ENCODE data around the gene ZSWIM7. TPM values are rescaled to one million over a fixed set of nuclear protein-coding genes. Genes with fewer than 3 reads are reported as not detected.
A peak's percentile ranks its signal among the peaks of the same experiment; 100 is the strongest.

ZSWIM7 gene
- total RNA-seq, 2 donors from 2014 or later, result 15.1 to 16.5 TPM

DNA sequence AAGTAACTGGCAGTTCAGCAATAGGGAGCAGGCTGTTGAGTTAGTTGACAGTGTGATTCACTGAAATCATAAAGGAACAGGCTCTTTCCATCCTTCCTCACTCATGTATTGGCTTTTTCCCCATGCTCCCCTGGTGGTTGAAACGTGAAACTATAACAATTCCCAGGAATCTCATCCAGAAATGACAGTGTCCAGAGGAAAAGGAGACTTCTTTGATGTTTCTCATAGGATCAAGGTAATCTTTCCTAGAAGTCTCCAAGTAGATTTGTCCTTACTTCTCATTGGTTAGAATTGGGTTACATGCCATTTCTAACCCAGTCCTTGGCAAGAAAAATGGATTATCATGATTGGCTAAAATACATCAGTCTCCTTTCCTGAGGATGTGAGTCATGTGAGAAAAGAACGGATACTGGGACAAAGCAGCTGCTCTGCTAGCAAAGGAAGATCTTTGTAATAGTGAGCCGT, 14.5 kb upstream of the ZSWIM7 start:
- H3K27ac ChIP-seq, result no peak overlapping the region

DNA sequence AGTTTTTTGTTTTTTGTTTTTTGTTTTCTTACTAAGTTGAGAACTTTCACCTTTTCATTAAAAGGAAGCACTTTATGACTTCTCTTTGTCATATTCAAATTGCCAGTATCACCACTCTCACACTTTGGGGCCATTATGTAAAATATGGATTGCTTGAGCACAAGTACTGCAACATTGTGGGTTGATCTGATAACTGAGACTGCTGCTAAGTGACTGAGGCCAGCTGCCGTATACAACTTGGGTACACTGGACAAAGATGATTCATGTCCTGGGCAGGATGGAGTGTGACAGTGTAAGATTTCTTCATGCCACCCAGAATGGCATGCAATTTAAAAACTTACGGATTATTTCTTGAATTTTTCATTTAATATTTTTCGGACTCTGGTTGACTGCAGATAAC, 7.9 kb upstream of the ZSWIM7 start:
- H3K27me3 ChIP-seq (replicated peaks; ENCODE audit: insufficient read depth), result no peaks in the 10 kb centered on the region
- TF ChIP-seq POLR2A (IDR thresholded peaks at IDR 0.05) (no peak), CTCF (IDR thresholded peaks at IDR 0.05) (no peak), POLR2AphosphoS5 (IDR thresholded peaks at IDR 0.05) (no peak)
- no peaks in the 10 kb centered on the region for H3K9me3 ChIP-seq
- H3K36me3 ChIP-seq, result peaks cover 0 to 24% of the 10 kb centered on the region in 2 donors
- H3K4me3 ChIP-seq, result no peak overlapping the region
- 84% methylated on average over 3 of the region's 3 CpGs for WGBS
- intact Hi-C loops (cut with DNase I), result no loop called here
- H3K4me1 ChIP-seq (replicated peaks), result no peaks in the 10 kb centered on the region
- DNase-seq (ENCODE audit: low spot score), result no peak
- H3K27ac ChIP-seq, result no peak overlapping the region

More for the DNA sequence above, 14.5 kb upstream of the ZSWIM7 start:
- H3K4me3 ChIP-seq, result no peak overlapping the region
- no peak for DNase-seq (ENCODE audit: low spot score)
- no peak for TF ChIP-seq POLR2A (IDR thresholded peaks at IDR 0.05)
- TF ChIP-seq POLR2AphosphoS5 (IDR thresholded peaks at IDR 0.05), result peak; percentile 13
- TF ChIP-seq CTCF (IDR thresholded peaks at IDR 0.05), result peak in 3 of 4 experiments; percentile 13 to 36 (median 27)
- no peaks in the 10 kb centered on the region for H3K27me3 ChIP-seq (replicated peaks; ENCODE audit: insufficient read depth)
- 37% methylated on average over 3 of the region's 3 CpGs for WGBS
- intact Hi-C loops (cut with DNase I), result no loop called here
- no peaks in the 10 kb centered on the region for H3K36me3 ChIP-seq
- no peaks in the 10 kb centered on the region for H3K9me3 ChIP-seq
- no peaks in the 10 kb centered on the region for H3K4me1 ChIP-seq (replicated peaks)

- Histone ChIP-seq H3K27ac (no peak overlapping the region), H3K36me3 (peaks cover 0 to 26% of the 10 kb centered on the region in 2 donors), H3K4me3 (no peak overlapping the region), H3K27me3 (replicated peaks; ENCODE audit: insufficient read depth) (no peaks in the 10 kb centered on the region), H3K4me1 (replicated peaks) (peaks cover 6% of the 10 kb centered on the region), H3K9me3 (no peaks in the 10 kb centered on the region)
- 100% methylated on average over 1 of the region's 1 CpG for WGBS
- no peak for TF ChIP-seq CTCF (IDR thresholded peaks at IDR 0.05)
- TF ChIP-seq POLR2A (IDR thresholded peaks at IDR 0.05), result no peak
- no peak for TF ChIP-seq POLR2AphosphoS5 (IDR thresholded peaks at IDR 0.05)
- no peak for DNase-seq (ENCODE audit: low spot score)
- intact Hi-C loops (cut with DNase I), result no loop called here
Measured at GRCh38 chr17:16005636-16006035, 6.1 kb upstream of the ZSWIM7 start.

GRCh38 chr17:16003841-16004240, 4.3 kb upstream of the ZSWIM7 start:
- WGBS, result 72% methylated on average over 1 of the region's 1 CpG
- TF ChIP-seq POLR2AphosphoS5 (IDR thresholded peaks at IDR 0.05), result no peak
- TF ChIP-seq CTCF (IDR thresholded peaks at IDR 0.05), result no peak
- TF ChIP-seq POLR2A (IDR thresholded peaks at IDR 0.05), result no peak
- Histone ChIP-seq H3K9me3 (no peaks in the 10 kb centered on the region), H3K4me3 (no peak overlapping the region), H3K27ac (no peak overlapping the region), H3K4me1 (replicated peaks) (peaks cover 7% of the 10 kb centered on the region), H3K27me3 (replicated peaks; ENCODE audit: insufficient read depth) (no peaks in the 10 kb centered on the region), H3K36me3 (peaks cover 0 to 26% of the 10 kb centered on the region in 2 donors)
- DNase-seq (ENCODE audit: low spot score), result no peak
- intact Hi-C loops (cut with DNase I), result loop anchor here (5.0 kb wide), 1 partner anchor 213 kb away; the partner anchor contains the start of genes NCOR1 and PIGL

DNA sequence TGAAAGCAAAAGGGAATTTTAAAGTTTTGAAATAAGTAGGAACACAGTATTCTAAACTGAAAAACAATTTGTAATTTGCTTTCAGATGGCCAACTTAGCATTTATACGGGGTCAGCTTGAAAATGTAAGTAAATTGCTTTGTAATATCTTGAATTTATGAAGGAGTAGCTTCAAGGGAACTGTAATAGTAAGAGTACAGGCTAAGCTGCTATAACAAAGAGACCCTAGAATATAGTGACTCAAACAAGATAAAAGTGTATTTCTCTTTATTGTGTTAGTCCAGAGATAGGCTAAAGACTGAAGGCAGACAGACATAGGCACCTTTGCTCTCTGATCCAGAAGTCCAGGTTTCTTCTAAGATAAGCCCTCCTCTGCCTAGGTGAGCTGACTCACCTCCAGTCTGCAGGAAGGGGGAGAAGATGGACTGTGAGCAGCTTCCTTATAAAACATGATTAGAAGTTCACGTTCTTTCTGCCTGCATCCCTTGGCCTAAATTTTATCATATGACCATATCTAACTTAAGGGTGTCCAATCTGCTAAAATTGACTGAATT, 3.3 kb upstream of the ZSWIM7 start:
- WGBS, result 91% methylated on average over 2 of the region's 2 CpGs
- H3K4me3 ChIP-seq, result no peak overlapping the region
- H3K27me3 ChIP-seq (replicated peaks; ENCODE audit: insufficient read depth), result no peaks in the 10 kb centered on the region
- peaks cover 7% of the 10 kb centered on the region for H3K4me1 ChIP-seq (replicated peaks)
- H3K36me3 ChIP-seq, result peaks cover 0 to 26% of the 10 kb centered on the region in 2 donors
- H3K9me3 ChIP-seq, result no peaks in the 10 kb centered on the region
- H3K27ac ChIP-seq, result no peak overlapping the region
- intact Hi-C loops (cut with DNase I), result loop anchor here (5.0 kb wide), 1 partner anchor 215 kb away; the partner anchor contains the start of genes NCOR1 and PIGL
- no peak for TF ChIP-seq POLR2AphosphoS5 (IDR thresholded peaks at IDR 0.05)
- TF ChIP-seq CTCF (IDR thresholded peaks at IDR 0.05), result no peak
- no peak for TF ChIP-seq POLR2A (IDR thresholded peaks at IDR 0.05)
- DNase-seq (ENCODE audit: low spot score), result no peak

Measured in prostate gland (tissue), 2 donors.